Heart left ventricle (tissue), 16 donors: ENCODE measurements around the gene SLC2A5. TPM values are rescaled to one million over a fixed set of nuclear protein-coding genes. Genes with fewer than 3 reads are reported as not detected.
A peak's percentile ranks its signal among the peaks of the same experiment; 100 is the strongest.

Source experiments
- ATAC-seq, 4 donors: fragments of 200-7000 bp; cut with Tn5 transposase; one replicate each; pipeline ENCODE4 v1.9.1; 2020 to 2022; ENCODE audit warnings: moderate library complexity in 4 of 4, mild to moderate bottlenecking in 3 of 4, moderate number of reproducible peaks in 1 of 4
- DNase-seq, 5 donors: peaks; one replicate each; pipeline ENCODE4 v3.0.0-alpha.2; 2020
- H3K27ac ChIP-seq, 12 donors: fragments of 200-600 bp; sonication (generic) in 4 of 12; one replicate each; pipeline versions ENCODE4 v1.5.0 to v1.8.0; 2016 to 2022; ENCODE audit warnings: mild to moderate bottlenecking in 2 of 12
- H3K27me3 ChIP-seq, 9 donors: fragments of 200-600 bp; sonication (generic) in 2 of 9; one replicate each; pipeline versions ENCODE4 v1.5.1 to v1.8.0; 2016 to 2022; ENCODE audit warnings: mild to moderate bottlenecking in 3 of 9
- H3K36me3 ChIP-seq, 9 donors: fragments of 200-600 bp; sonication (generic) in 2 of 9; one replicate each; pipeline versions ENCODE4 v1.5.0 to v1.8.0; 2018 to 2022; ENCODE audit warnings: mild to moderate bottlenecking in 2 of 9
- H3K4me1 ChIP-seq, 12 donors: fragments of 200-600 bp; sonication (generic) in 4 of 12; one replicate each; pipeline versions ENCODE4 v1.5.0 to v1.8.0; 2016 to 2022; ENCODE audit warnings: mild to moderate bottlenecking in 3 of 12
- H3K4me3 ChIP-seq, 12 donors: fragments of 200-600 bp; sonication (generic) in 4 of 12; one replicate each; pipeline versions ENCODE4 v1.5.0 to v1.8.0; 2017 to 2022; ENCODE audit warnings: mild to moderate bottlenecking in 9 of 12, moderate library complexity in 4 of 12
- H3K9me3 ChIP-seq, 12 donors: fragments of 200-600 bp; sonication (generic) in 4 of 12; one replicate each; pipeline versions ENCODE4 v1.5.0 to v1.8.0; 2016 to 2022; ENCODE audit warnings: mild to moderate bottlenecking in 1 of 12
- CTCF ChIP-seq, 12 donors: fragments of 200-600 bp; sonication (generic) in 4 of 12; IDR thresholded peaks; one replicate each; pipeline versions ENCODE4 v1.5.0 to v1.8.0; 2018 to 2022; ENCODE audit warnings: antibody characterized with exemption in 12 of 12, mild to moderate bottlenecking in 5 of 12
- POLR2A ChIP-seq, 2 donors: fragments of 450-650 bp; IDR thresholded peaks; one replicate each; pipeline ENCODE4 v1.6.1; 2017; ENCODE audit warnings: antibody characterized with exemption in 2 of 2, mild to moderate bottlenecking in 2 of 2, moderate library complexity in 2 of 2
- WGBS, 4 donors: extraction: QIAGEN DNeasy Blood & Tissue Kit in 2 of 4; methylation state at CpG; one replicate each; pipeline versions ENCODE4 v1.1.5 to v1.1.7; 2013 to 2018; 5-methylcytosine and 5-hydroxymethylcytosine counted together
- intact Hi-C, 10 donors: fragments of 100-400 bp; cut with DNase I; formaldehyde crosslinking; loops; one replicate each; pipeline versions ENCODE4 v1.11.1 to v1.14.2; 2022
- polyA plus RNA-seq, 2 donors: library from polyadenylated mRNA; stranded (reverse); fragments of 200-250 nt; gene quantifications; one replicate each; pipeline ENCODE4 v1.2.3, GENCODE V29; 2013
- total RNA-seq, 9 donors: library from RNA; depleted of rRNA in 2 of 9; stranded (reverse); fragments of >200 nt in 2 of 9; fragmentation: NEBNext Ultra II Directional in 3 of 9; extraction: Animal tissue kit (Norgen Biotek cat#: 25700) in 3 of 9; gene quantifications; one replicate each; pipeline versions ENCODE4 v1.1.0 to v1.2.4, GENCODE V29; 2016 to 2023
- donor health status: ischemic (EF 13 %, LVEDD 7.1; RV severe dilation, severe dysfunction).
- donor health status: healthy with polysubstance abuse.
- donor health status: DM: no; HTN: yes; CAD: no.
- donor health status: DM: no; HTN: no; CAD: no.
- donor health status: ischemic (EF 25% LVEDD 6.9; RV normal size, moderate dysfunction).
- donor health status: ischemic (EF 25% LVEDD 5.7; RV mildly dilated, moderate dysfunction).
- donor health status: healthy.
- donor health status: DM: yes; HTN: yes; CAD: no.
- donor health status: ischemic (EF 35%, LVEDD 5.7; RV mildly dilated, moderate dysfunction).
- donor health status: nonischemic (EF 11% LVEDD 7.7; RV severe dilation, severe dysfunction).
- donor health status: DM: yes; HTN: yes; CAD: no.
- donor health status: PGD.
- donor health status: ischemic (EF 29% LVEDD 5.4; RV normal size, mild dysfunction).
- donor health status: nonischemic (EF 23%, LVEDD 6.1; RV moderate dilation, normal function).

SLC2A5 gene
- total and polyA plus RNA-seq, 11 donors: 0.86 to 15.8 (median 2.3) TPM

GRCh38 chr1:9039761-9040658 is 29.4 kb downstream of the SLC2A5 start:
- H3K4me1 ChIP-seq: no peaks in the 10 kb centered on the region
- DNase-seq: no peak
- peak in 1 of 4 donors; percentile 14 for ATAC-seq
- intact Hi-C loops: loop anchor here in 2 of 10 donors (10.0 kb wide), 2 partner anchors 45 to 55 kb away; no protein-coding TSS in a partner anchor
- H3K4me3 ChIP-seq: no peak overlapping the region
- WGBS, 4 donors: 69 to 91% (median 84%) methylated on average over 37 to 55 of the region's 55 CpGs
- no peaks in the 10 kb centered on the region for H3K36me3 ChIP-seq
- no peak overlapping the region for H3K27ac ChIP-seq
- peaks cover 0 to 9% (median 0%) of the 10 kb centered on the region in 9 donors for H3K27me3 ChIP-seq
- no peak for TF ChIP-seq CTCF (IDR thresholded peaks at IDR 0.05)
- TF ChIP-seq POLR2A (IDR thresholded peaks at IDR 0.05): no peak
- peaks cover 0 to 7% (median 4%) of the 10 kb centered on the region in 12 donors for H3K9me3 ChIP-seq

- DNase-seq (no peak), ATAC-seq (peak in 1 of 4 donors; percentile 23)
- WGBS, 4 donors: 58 to 78% (median 63%) methylated on average over 16 to 62 of the region's 62 CpGs
Observed at GRCh38 chr1:9038881-9039760, 30.3 kb downstream of the SLC2A5 start.

GRCh38 chr1:9038338-9038650 is 31.1 kb downstream of the SLC2A5 start:
- DNase-seq (no peak), ATAC-seq (no peak)
- intact Hi-C loops: loop anchor here in 2 of 10 donors (10.0 kb wide), 2 partner anchors 47 to 57 kb away; no protein-coding TSS in a partner anchor
- Histone ChIP-seq H3K9me3 (peaks cover 0 to 11% (median 6%) of the 10 kb centered on the region in 12 donors), H3K27me3 (peaks cover 0 to 9% (median 0%) of the 10 kb centered on the region in 9 donors), H3K36me3 (no peaks in the 10 kb centered on the region), H3K27ac (no peak overlapping the region), H3K4me3 (no peak overlapping the region), H3K4me1 (no peaks in the 10 kb centered on the region)
- 90 to 100% (median 92%) methylated on average over 4 to 8 of the region's 8 CpGs for WGBS, 4 donors
- TF ChIP-seq CTCF (IDR thresholded peaks at IDR 0.05): no peak
- no peak for TF ChIP-seq POLR2A (IDR thresholded peaks at IDR 0.05)

More at GRCh38 chr1:9038881-9039760, 30.3 kb downstream of the SLC2A5 start:
- intact Hi-C loops: loop anchor here in 2 of 10 donors (10.0 kb wide), 2 partner anchors 46 to 56 kb away; no protein-coding TSS in a partner anchor
- Histone ChIP-seq H3K27me3 (peaks cover 0 to 9% (median 0%) of the 10 kb centered on the region in 9 donors), H3K36me3 (no peaks in the 10 kb centered on the region), H3K4me3 (peak overlapping the region in 2 of 12 donors; percentile 3 to 28), H3K27ac (no peak overlapping the region), H3K4me1 (no peaks in the 10 kb centered on the region), H3K9me3 (peaks cover 0 to 11% (median 6%) of the 10 kb centered on the region in 12 donors)
- TF ChIP-seq POLR2A (IDR thresholded peaks at IDR 0.05): no peak
- no peak for TF ChIP-seq CTCF (IDR thresholded peaks at IDR 0.05)
